Liver (tissue), 9 donors: ENCODE results near the gene TOE1. TPM values are rescaled to one million over a fixed set of nuclear protein-coding genes. Genes with fewer than 3 reads are reported as not detected.

Experiments used
- DNase-seq: peaks from one replicate; pipeline ENCODE4 v3.0.0-alpha.2; 2017; ENCODE audit warnings: low spot score
- H3K27ac ChIP-seq, 2 donors: one replicate each; pipeline ENCODE4 v1.7.0; 2013; ENCODE audit warnings: inconsistent platforms in 2 of 2, low read length in 2 of 2, control low read depth in 1 of 2, low read depth in 1 of 2, mild to moderate bottlenecking in 1 of 2
- H3K27me3 ChIP-seq, 4 donors: one replicate each; pipeline versions ENCODE4 v1.6.1 to v1.7.0; 2013; ENCODE audit warnings: low read length in 3 of 4, inconsistent platforms in 1 of 4, mild to moderate bottlenecking in 1 of 4, moderate library complexity in 1 of 4; ENCODE audit not compliant: control insufficient read depth in 4 of 4, insufficient read depth in 4 of 4
- H3K36me3 ChIP-seq, 4 donors: one replicate each; pipeline versions ENCODE4 v1.6.1 to v1.7.0; 2013; ENCODE audit warnings: low read length in 3 of 4, mild to moderate bottlenecking in 3 of 4, low read depth in 1 of 4, moderate library complexity in 1 of 4; ENCODE audit not compliant: control insufficient read depth in 4 of 4, insufficient read depth in 3 of 4
- H3K4me1 ChIP-seq, 4 donors: one replicate each; pipeline versions ENCODE4 v1.6.1 to v1.7.0; 2013; ENCODE audit warnings: low read length in 3 of 4, mild to moderate bottlenecking in 3 of 4, moderate library complexity in 1 of 4; ENCODE audit not compliant: control insufficient read depth in 4 of 4, insufficient read depth in 4 of 4
- H3K4me3 ChIP-seq, 3 donors: one replicate each; pipeline versions ENCODE4 v1.6.1 to v1.7.0; 2013; ENCODE audit warnings: low read length in 3 of 3, control low read depth in 1 of 3, low read depth in 1 of 3, mild to moderate bottlenecking in 1 of 3
- H3K9ac ChIP-seq, 2 donors: one replicate each; pipeline ENCODE4 v1.7.0; 2013; ENCODE audit warnings: low read length in 2 of 2, mild to moderate bottlenecking in 2 of 2, moderate library complexity in 2 of 2, control low read depth in 1 of 2, low read depth in 1 of 2
- H3K9me3 ChIP-seq, 4 donors: one replicate each; pipeline versions ENCODE4 v1.6.1 to v1.7.0; 2013; ENCODE audit warnings: low read length in 3 of 4; ENCODE audit not compliant: control insufficient read depth in 4 of 4
- EGR1 ChIP-seq, 2 donors: IDR thresholded peaks; 2 replicates each; pipeline ENCODE4 v1.6.1; 2016 to 2018; ENCODE audit warnings: antibody characterized with exemption in 2 of 2, low read depth in 2 of 2
- FOXA1 ChIP-seq: IDR thresholded peaks from 2 replicates; pipeline ENCODE4 v1.6.1; 2016; ENCODE audit warnings: antibody characterized with exemption
- GABPA ChIP-seq, 2 donors: IDR thresholded peaks in 1 of 2; conservative IDR thresholded peaks in 1 of 2; 2 replicates each; pipeline ENCODE4 v1.6.1; 2016; ENCODE audit warnings: antibody characterized with exemption in 2 of 2, mild to moderate bottlenecking in 1 of 2, moderate library complexity in 1 of 2
- HNF4A ChIP-seq, 2 donors: conservative IDR thresholded peaks; 2 replicates each; pipeline ENCODE4 v1.6.1; 2016; ENCODE audit warnings: antibody characterized with exemption in 2 of 2, mild to moderate bottlenecking in 2 of 2
- JUND ChIP-seq, 2 donors: IDR thresholded peaks; 2 replicates each; pipeline ENCODE4 v1.6.1; 2016; ENCODE audit warnings: antibody characterized with exemption in 2 of 2
- NR2F2 ChIP-seq: IDR thresholded peaks from 2 replicates; pipeline ENCODE4 v1.6.1; 2016; ENCODE audit warnings: antibody characterized with exemption
- RAD21 ChIP-seq, 2 donors: IDR thresholded peaks; 2 replicates each; pipeline ENCODE4 v1.6.1; 2016; ENCODE audit warnings: antibody characterized with exemption in 2 of 2, mild to moderate bottlenecking in 2 of 2
- RXRA ChIP-seq, 2 donors: IDR thresholded peaks; 2 replicates each; pipeline ENCODE4 v1.6.1; 2017 to 2018; ENCODE audit warnings: antibody characterized with exemption in 2 of 2, mild to moderate bottlenecking in 1 of 2
- TAF1 ChIP-seq: conservative IDR thresholded peaks from 2 replicates; pipeline ENCODE4 v1.6.1; 2016; ENCODE audit warnings: antibody characterized with exemption, mild to moderate bottlenecking
- WGBS: extraction: QIAGEN DNeasy Blood & Tissue Kit; methylation state at CpG from one replicate; pipeline ENCODE4 v1.1.7; 2013; 5-methylcytosine and 5-hydroxymethylcytosine counted together
- polyA plus RNA-seq, 2 donors: library from polyadenylated mRNA; stranded (reverse) in 1 of 2; unstranded in 1 of 2; fragments of 200-250 nt in 1 of 2; fragments of >200 nt in 1 of 2; fragmentation: Nextera tagmentation in 1 of 2; extraction: Ambion mirVana in 1 of 2; gene quantifications; one replicate each; pipeline versions ENCODE4 v1.2.1 to v1.2.3, GENCODE V29; 2013 to 2015
- total RNA-seq, 2 donors: library from RNA; depleted of rRNA; stranded (reverse); fragments of >200 nt; gene quantifications; one replicate each; pipeline ENCODE4 v1.2.3, GENCODE V29; 2014
- TF ChIP-seq, protein P1 (sequence below): IDR thresholded peaks from 2 replicates; pipeline ENCODE4 v1.6.1; 2016; ENCODE audit warnings: antibody characterized with exemption
- TF ChIP-seq, protein P2 (sequence below): IDR thresholded peaks from 2 replicates; pipeline ENCODE4 v1.6.1; 2016; ENCODE audit warnings: antibody characterized with exemption
- TF ChIP-seq, protein P3 (sequence below): IDR thresholded peaks from 2 replicates; pipeline ENCODE4 v1.6.1; 2016; ENCODE audit warnings: antibody characterized with exemption, mild to moderate bottlenecking
- TF ChIP-seq, protein P4 (sequence below): IDR thresholded peaks from 2 replicates; pipeline ENCODE4 v1.6.1; 2016; ENCODE audit warnings: antibody characterized with exemption
- TF ChIP-seq, protein P5 (sequence below): fragments of 150-350 bp; IDR thresholded peaks from 2 replicates; pipeline ENCODE4 v1.5.1; 2017; ENCODE audit warnings: improper control_type of control experiment, low read depth, low read length; ENCODE audit not compliant: missing input control
- donor health status: healthy.
- donor health status: healthy.
- donor health status: healthy.
- donor health status: healthy.
- donor health status: healthy.

Gene TOE1
- total and polyA plus RNA-seq, 4 donors, result 3.5 to 9.1 (median 5.8) TPM

DNA sequence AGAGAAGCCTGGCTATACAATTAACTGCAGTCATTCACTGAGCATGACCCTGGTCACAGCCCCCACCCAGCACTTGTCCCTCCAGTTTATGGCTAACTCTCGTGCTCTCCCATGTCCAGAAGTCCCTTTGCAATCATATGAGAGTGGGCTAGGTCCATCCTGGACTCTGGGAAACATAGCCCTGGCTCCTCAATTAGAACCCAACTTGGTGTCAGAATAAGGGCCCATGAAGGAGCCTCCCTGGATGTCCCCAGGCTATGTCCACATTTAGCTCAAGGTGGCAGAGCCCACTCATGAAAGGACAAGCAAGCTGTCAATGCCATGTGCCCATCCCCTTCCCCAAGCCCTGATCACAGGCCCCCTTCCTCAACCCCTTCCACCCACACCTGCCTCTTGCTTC, 40.7 kb upstream of the TOE1 start:
- no peak for DNase-seq
- Histone ChIP-seq H3K36me3 (no peaks in the 10 kb centered on the region), H3K4me1 (peaks cover 2 to 12% (median 4%) of the 10 kb centered on the region in 4 donors), H3K27me3 (no peaks in the 10 kb centered on the region), H3K27ac (no peak overlapping the region), H3K9ac (no peak overlapping the region), H3K4me3 (no peak overlapping the region), H3K9me3 (no peaks in the 10 kb centered on the region)
- TF ChIP-seq HNF4A (conservative IDR thresholded peaks at IDR 0.05), result no peak
- TF ChIP-seq RXRA (IDR thresholded peaks at IDR 0.05), result no peak
- no peak for TF ChIP-seq FOXA1
- no peak for TF ChIP-seq NR2F2
- no peak for TF ChIP-seq TAF1
- no peak for TF ChIP-seq EGR1 (IDR thresholded peaks at IDR 0.05; ENCODE audit: low read depth in 2 of 2)
- TF ChIP-seq, protein P1, sequence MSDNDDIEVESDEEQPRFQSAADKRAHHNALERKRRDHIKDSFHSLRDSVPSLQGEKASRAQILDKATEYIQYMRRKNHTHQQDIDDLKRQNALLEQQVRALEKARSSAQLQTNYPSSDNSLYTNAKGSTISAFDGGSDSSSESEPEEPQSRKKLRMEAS, result no peak
- TF ChIP-seq, protein P2, sequence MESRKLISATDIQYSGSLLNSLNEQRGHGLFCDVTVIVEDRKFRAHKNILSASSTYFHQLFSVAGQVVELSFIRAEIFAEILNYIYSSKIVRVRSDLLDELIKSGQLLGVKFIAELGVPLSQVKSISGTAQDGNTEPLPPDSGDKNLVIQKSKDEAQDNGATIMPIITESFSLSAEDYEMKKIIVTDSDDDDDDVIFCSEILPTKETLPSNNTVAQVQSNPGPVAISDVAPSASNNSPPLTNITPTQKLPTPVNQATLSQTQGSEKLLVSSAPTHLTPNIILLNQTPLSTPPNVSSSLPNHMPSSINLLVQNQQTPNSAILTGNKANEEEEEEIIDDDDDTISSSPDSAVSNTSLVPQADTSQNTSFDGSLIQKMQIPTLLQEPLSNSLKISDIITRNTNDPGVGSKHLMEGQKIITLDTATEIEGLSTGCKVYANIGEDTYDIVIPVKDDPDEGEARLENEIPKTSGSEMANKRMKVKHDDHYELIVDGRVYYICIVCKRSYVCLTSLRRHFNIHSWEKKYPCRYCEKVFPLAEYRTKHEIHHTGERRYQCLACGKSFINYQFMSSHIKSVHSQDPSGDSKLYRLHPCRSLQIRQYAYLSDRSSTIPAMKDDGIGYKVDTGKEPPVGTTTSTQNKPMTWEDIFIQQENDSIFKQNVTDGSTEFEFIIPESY, result no peak
- no peak for TF ChIP-seq JUND (IDR thresholded peaks at IDR 0.05)
- TF ChIP-seq, protein P3, sequence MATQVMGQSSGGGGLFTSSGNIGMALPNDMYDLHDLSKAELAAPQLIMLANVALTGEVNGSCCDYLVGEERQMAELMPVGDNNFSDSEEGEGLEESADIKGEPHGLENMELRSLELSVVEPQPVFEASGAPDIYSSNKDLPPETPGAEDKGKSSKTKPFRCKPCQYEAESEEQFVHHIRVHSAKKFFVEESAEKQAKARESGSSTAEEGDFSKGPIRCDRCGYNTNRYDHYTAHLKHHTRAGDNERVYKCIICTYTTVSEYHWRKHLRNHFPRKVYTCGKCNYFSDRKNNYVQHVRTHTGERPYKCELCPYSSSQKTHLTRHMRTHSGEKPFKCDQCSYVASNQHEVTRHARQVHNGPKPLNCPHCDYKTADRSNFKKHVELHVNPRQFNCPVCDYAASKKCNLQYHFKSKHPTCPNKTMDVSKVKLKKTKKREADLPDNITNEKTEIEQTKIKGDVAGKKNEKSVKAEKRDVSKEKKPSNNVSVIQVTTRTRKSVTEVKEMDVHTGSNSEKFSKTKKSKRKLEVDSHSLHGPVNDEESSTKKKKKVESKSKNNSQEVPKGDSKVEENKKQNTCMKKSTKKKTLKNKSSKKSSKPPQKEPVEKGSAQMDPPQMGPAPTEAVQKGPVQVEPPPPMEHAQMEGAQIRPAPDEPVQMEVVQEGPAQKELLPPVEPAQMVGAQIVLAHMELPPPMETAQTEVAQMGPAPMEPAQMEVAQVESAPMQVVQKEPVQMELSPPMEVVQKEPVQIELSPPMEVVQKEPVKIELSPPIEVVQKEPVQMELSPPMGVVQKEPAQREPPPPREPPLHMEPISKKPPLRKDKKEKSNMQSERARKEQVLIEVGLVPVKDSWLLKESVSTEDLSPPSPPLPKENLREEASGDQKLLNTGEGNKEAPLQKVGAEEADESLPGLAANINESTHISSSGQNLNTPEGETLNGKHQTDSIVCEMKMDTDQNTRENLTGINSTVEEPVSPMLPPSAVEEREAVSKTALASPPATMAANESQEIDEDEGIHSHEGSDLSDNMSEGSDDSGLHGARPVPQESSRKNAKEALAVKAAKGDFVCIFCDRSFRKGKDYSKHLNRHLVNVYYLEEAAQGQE, result no peak
- TF ChIP-seq RAD21 (IDR thresholded peaks at IDR 0.05), result no peak
- TF ChIP-seq GABPA (IDR thresholded peaks at IDR 0.05 in 1 of 2, conservative IDR thresholded peaks at IDR 0.05 in 1 of 2), result no peak
- 86% methylated on average over 1 of the region's 1 CpG for WGBS

DNA sequence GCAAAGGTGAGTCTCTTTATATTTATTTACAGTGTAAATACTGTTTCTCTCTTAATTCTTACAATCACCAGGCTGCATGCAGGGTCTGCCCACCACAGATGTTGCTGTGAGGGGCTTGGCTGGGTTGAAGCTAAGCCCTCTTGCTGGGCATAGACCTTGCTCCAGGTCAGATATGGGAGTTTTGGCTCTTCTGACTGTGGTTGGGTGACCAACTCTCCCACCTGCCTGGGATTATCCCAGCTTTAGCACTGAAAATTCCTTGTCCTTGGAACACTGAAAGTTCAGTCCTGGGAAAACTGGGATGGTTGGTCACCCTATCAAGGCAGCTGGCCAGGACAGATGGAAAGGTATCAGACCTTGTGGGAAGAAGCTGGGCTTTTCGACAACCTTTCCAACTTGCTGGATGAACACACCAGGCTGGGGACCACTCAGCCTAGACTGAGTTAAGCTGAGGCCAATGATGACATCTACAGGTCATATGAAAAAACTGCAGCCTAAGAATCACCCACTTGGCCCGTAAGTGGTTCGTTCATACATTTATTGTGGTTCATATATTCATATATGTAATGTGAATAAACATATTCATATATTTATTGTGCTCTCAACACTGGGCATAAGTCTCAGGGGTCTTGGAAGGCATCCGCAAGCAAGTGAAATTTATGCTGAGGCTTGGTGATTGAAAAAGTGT, 39.8 kb upstream of the TOE1 start:
- Histone ChIP-seq H3K27me3 (no peaks in the 10 kb centered on the region), H3K4me3 (no peak overlapping the region), H3K9me3 (no peaks in the 10 kb centered on the region), H3K27ac (no peak overlapping the region), H3K9ac (no peak overlapping the region), H3K36me3 (no peaks in the 10 kb centered on the region), H3K4me1 (peaks cover 3 to 20% (median 11%) of the 10 kb centered on the region in 4 donors)
- TF ChIP-seq TAF1 (no peak), RAD21 (IDR thresholded peaks at IDR 0.05) (peak; percentile 93 to 95), NR2F2 (peak; percentile 11)
- TF ChIP-seq, protein P4, sequence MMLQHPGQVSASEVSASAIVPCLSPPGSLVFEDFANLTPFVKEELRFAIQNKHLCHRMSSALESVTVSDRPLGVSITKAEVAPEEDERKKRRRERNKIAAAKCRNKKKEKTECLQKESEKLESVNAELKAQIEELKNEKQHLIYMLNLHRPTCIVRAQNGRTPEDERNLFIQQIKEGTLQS, result no peak
- TF ChIP-seq, protein P5, sequence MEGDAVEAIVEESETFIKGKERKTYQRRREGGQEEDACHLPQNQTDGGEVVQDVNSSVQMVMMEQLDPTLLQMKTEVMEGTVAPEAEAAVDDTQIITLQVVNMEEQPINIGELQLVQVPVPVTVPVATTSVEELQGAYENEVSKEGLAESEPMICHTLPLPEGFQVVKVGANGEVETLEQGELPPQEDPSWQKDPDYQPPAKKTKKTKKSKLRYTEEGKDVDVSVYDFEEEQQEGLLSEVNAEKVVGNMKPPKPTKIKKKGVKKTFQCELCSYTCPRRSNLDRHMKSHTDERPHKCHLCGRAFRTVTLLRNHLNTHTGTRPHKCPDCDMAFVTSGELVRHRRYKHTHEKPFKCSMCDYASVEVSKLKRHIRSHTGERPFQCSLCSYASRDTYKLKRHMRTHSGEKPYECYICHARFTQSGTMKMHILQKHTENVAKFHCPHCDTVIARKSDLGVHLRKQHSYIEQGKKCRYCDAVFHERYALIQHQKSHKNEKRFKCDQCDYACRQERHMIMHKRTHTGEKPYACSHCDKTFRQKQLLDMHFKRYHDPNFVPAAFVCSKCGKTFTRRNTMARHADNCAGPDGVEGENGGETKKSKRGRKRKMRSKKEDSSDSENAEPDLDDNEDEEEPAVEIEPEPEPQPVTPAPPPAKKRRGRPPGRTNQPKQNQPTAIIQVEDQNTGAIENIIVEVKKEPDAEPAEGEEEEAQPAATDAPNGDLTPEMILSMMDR, result peak; percentile 72
- no peak for DNase-seq
- 15% methylated on average over 4 of the region's 4 CpGs for WGBS
